Measurements from ENCODE around the gene ZBED2. TPM values are rescaled to one million over a fixed set of nuclear protein-coding genes. Genes with fewer than 3 reads are reported as not detected.

Gene ZBED2
- total RNA-seq, 1 experiment from 2014 or later, result 0.07 TPM

GRCh38 chr3:111613294-111613693 lies 18.1 kb upstream of the ZBED2 start:
- DNase-seq (ENCODE audit: low spot score) (no peak), ATAC-seq (no peak)
- peaks cover 14% of the 10 kb centered on the region for H3K9me3 Mint-ChIP-seq
- no peak overlapping the region for H3K4me3 Mint-ChIP-seq
- POLR2A ChIA-PET, result no interaction called here
- CTCF ChIA-PET, result no interaction called here
- H3K27me3 Mint-ChIP-seq (ENCODE audit: low read depth), result no peaks in the 10 kb centered on the region; the same call in 1 of the 2 replicates
- H3K4me1 Mint-ChIP-seq, result no peaks in the 10 kb centered on the region
- H3K27ac Mint-ChIP-seq, result no peak overlapping the region
- H3K36me3 Mint-ChIP-seq, result peaks cover 5% of the 10 kb centered on the region; the same call in 1 of the 2 replicates
- TF ChIP-seq CTCF (IDR thresholded peaks at IDR 0.05) (no peak), KAT7 (CRISPR knock-in tag; IDR thresholded peaks at IDR 0.05; ENCODE audit: borderline replicate concordance) (no peak), ATF1 (CRISPR knock-in tag; IDR thresholded peaks at IDR 0.05) (no peak), ZNF219 (CRISPR knock-in tag; IDR thresholded peaks at IDR 0.05; ENCODE audit: borderline replicate concordance) (no peak), GABPB1 (CRISPR knock-in tag; IDR thresholded peaks at IDR 0.05) (no peak), GTF2I (CRISPR knock-in tag; conservative IDR thresholded peaks at IDR 0.05) (no peak)
- TF ChIP-seq, protein P1, sequence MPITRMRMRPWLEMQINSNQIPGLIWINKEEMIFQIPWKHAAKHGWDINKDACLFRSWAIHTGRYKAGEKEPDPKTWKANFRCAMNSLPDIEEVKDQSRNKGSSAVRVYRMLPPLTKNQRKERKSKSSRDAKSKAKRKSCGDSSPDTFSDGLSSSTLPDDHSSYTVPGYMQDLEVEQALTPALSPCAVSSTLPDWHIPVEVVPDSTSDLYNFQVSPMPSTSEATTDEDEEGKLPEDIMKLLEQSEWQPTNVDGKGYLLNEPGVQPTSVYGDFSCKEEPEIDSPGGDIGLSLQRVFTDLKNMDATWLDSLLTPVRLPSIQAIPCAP (CRISPR knock-in tag; IDR thresholded peaks at IDR 0.05), result no peak

DNA sequence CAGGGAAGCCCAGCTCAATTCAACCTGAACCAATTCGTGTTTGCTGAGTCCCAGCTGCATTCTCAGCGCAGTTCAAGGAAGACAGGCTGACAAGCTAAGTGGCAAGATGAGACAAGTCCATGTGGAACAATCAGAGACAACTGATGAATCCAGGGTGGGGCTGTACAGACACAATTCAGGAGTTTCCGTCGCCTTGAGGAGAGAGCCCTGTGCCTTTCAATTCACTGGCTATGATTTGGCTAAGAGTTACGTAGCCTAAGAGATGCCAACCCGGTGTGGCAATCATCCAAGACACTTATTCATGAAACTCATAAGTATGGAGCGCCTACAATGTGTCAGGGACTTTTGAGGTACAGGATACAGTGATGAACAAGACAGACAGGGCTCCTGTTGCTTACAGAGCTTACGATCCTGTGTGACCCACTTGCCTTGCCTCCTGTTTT lies 15.5 kb upstream of the ZBED2 start:
- no peak overlapping the region for H3K27ac Mint-ChIP-seq
- H3K4me3 Mint-ChIP-seq, result no peak overlapping the region
- H3K36me3 Mint-ChIP-seq, result no peaks in the 10 kb centered on the region
- POLR2A ChIA-PET, result no interaction called here
- CTCF ChIA-PET, result no interaction called here
- ATAC-seq (no peak), DNase-seq (ENCODE audit: low spot score) (no peak)
- TF ChIP-seq ELF4 (CRISPR knock-in tag; IDR thresholded peaks at IDR 0.05; ENCODE audit: low read depth) (no peak), E2F4 (CRISPR knock-in tag; IDR thresholded peaks at IDR 0.05; ENCODE audit: borderline replicate concordance, low read depth) (no peak), IRF2 (CRISPR knock-in tag; IDR thresholded peaks at IDR 0.05; ENCODE audit: borderline replicate concordance, low read depth) (no peak), MXD4 (CRISPR knock-in tag; IDR thresholded peaks at IDR 0.05; ENCODE audit: borderline replicate concordance) (no peak), HMGA2 (CRISPR knock-in tag; IDR thresholded peaks at IDR 0.05) (no peak), GRHL2 (CRISPR knock-in tag; IDR thresholded peaks at IDR 0.05; ENCODE audit: insufficient replicate concordance, severe bottlenecking) (no peak), ARID4B (CRISPR knock-in tag; IDR thresholded peaks at IDR 0.05; ENCODE audit: borderline replicate concordance) (no peak)
- TF ChIP-seq, protein P2, sequence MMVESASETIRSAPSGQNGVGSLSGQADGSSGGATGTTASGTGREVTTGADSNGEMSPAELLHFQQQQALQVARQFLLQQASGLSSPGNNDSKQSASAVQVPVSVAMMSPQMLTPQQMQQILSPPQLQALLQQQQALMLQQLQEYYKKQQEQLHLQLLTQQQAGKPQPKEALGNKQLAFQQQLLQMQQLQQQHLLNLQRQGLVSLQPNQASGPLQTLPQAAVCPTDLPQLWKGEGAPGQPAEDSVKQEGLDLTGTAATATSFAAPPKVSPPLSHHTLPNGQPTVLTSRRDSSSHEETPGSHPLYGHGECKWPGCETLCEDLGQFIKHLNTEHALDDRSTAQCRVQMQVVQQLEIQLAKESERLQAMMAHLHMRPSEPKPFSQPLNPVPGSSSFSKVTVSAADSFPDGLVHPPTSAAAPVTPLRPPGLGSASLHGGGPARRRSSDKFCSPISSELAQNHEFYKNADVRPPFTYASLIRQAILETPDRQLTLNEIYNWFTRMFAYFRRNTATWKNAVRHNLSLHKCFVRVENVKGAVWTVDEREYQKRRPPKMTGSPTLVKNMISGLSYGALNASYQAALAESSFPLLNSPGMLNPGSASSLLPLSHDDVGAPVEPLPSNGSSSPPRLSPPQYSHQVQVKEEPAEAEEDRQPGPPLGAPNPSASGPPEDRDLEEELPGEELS (CRISPR knock-in tag; IDR thresholded peaks at IDR 0.05), result no peak
- TF ChIP-seq, protein P3, sequence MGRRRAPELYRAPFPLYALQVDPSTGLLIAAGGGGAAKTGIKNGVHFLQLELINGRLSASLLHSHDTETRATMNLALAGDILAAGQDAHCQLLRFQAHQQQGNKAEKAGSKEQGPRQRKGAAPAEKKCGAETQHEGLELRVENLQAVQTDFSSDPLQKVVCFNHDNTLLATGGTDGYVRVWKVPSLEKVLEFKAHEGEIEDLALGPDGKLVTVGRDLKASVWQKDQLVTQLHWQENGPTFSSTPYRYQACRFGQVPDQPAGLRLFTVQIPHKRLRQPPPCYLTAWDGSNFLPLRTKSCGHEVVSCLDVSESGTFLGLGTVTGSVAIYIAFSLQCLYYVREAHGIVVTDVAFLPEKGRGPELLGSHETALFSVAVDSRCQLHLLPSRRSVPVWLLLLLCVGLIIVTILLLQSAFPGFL (CRISPR knock-in tag; IDR thresholded peaks at IDR 0.05; ENCODE audit: borderline replicate concordance), result no peak
- peaks cover 1% of the 10 kb centered on the region; the same call in 1 of the 2 replicates for H3K9me3 Mint-ChIP-seq
- H3K4me1 Mint-ChIP-seq, result no peaks in the 10 kb centered on the region
- H3K27me3 Mint-ChIP-seq (ENCODE audit: low read depth), result no peaks in the 10 kb centered on the region; the same call in 1 of the 2 replicates

Data from WTC11 (cell line).